Peyer's patch (tissue), 4 donors: ENCODE data around the gene SSTR3.

Experiments
- CTCF ChIP-seq, 6 experiments: fragments of 450-650 bp in 4 of 6; fragments of 200-600 bp in 2 of 6; sonication (generic) in 1 of 6; IDR thresholded peaks; one replicate each; pipeline ENCODE4 v1.5.1; 2017 to 2019; ENCODE audit warnings: antibody characterized with exemption in 6 of 6, mild to moderate bottlenecking in 3 of 6, moderate library complexity in 1 of 6
- POLR2A ChIP-seq, 2 donors: fragments of 450-650 bp; IDR thresholded peaks; one replicate each; pipeline ENCODE4 v1.5.1; 2017; ENCODE audit warnings: antibody characterized with exemption in 2 of 2, mild to moderate bottlenecking in 2 of 2, moderate library complexity in 2 of 2

GRCh38 chr22:37184816-37185541, 27.3 kb downstream of the SSTR3 start:
- TF ChIP-seq CTCF (IDR thresholded peaks at IDR 0.05) (no peak), POLR2A (IDR thresholded peaks at IDR 0.05) (no peak)
